Stimulated activated CD4-positive, alpha-beta T cell treated with anti-CD3 and anti-CD28 coated beads, Interleukin-15, amount 100 ng/mL, for 48 hours (primary cell): ENCODE measurements around the gene KCNK17.

Experiments used
- DNase-seq, 2 donors: peaks; one replicate each; pipeline ENCODE4 v3.0.0-alpha.2; 2020; ENCODE audit warnings: low read depth in 2 of 2

Gene KCNK17

GRCh38 chr6:39338397-39338796 is 24.2 kb upstream of the KCNK17 start:
- no peak for DNase-seq

DNA sequence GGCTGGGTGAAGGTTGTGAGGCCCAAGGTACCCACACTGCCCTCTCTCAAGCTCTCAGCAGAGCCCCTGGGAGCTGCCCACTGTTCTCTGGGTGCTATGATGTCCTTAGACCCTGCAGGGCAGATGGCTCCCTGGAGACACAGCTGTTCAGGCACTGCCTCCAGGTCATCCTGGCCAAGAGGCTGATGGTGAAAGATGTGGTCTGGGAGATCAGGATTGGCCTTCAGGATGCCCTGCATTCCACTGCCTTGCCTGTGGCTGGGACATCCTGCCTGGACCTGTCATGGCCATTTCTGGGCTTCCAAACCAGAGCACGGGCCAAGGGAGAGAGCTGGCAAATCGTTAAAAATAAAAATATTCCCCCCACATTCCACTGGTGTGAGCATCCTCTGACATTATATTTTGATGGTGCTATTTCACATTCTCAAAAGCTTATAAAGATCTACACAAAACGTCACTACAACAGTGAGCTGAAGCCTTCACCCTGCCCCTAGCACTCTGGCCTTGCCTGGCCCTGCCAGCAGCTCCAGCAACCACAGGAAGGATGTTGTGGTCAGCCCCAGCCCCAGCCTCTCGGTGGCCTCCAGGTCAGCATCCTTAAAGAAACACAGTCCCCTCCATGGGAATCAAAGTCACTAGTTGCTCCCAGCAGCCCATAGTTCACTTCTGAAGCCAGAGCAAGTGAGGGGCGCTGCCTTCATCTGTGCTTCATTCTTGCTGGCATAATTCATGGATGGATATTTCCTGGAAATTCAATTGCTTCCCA is 21.7 kb upstream of the KCNK17 start:
- no peak for DNase-seq

GRCh38 chr6:39333644-39334438 is 19.6 kb upstream of the KCNK17 start:
- DNase-seq: no peak

- DNase-seq: no peak
Observed at GRCh38 chr6:39330476-39330875, 16.3 kb upstream of the KCNK17 start.

DNA sequence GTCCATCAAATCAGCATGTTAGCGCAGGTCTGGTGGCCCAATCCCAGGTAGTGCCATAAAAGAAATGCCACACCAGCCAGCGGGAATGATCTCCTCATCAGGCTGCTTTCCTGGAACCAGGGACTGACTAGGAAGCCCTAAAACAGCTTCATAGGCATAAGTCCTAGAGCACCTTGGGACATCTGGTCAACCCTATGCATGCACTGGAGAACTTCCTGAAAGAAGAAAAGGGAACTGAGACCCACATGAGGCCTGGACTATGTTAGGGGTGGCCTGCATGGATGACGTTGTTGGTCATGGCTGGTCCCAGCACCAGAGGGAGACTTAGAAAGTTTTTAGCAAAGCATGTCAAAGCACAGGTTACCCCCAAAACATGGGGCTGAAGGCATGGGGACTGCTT is 15.8 kb upstream of the KCNK17 start:
- DNase-seq: no peak

DNA sequence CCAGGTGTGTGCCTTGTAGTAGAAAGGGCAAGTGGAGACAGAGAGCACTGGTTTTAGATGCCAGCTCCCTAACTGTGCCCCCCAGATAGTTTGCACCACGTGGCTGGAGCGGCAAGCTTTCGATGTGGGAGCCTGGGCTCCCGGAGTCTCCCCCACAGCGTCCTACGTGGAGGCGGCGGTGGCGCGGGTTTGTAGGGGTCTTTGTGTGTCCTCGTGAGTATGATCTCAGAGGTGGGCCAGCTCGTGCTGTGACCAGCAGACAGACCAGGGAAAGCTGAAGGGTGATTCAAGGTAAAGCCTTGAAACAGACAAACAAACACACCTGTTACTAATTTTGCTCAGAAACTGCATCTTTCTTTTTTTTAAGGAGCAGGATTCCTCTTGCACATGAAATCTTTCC is 13.8 kb upstream of the KCNK17 start:
- DNase-seq: no peak

DNA sequence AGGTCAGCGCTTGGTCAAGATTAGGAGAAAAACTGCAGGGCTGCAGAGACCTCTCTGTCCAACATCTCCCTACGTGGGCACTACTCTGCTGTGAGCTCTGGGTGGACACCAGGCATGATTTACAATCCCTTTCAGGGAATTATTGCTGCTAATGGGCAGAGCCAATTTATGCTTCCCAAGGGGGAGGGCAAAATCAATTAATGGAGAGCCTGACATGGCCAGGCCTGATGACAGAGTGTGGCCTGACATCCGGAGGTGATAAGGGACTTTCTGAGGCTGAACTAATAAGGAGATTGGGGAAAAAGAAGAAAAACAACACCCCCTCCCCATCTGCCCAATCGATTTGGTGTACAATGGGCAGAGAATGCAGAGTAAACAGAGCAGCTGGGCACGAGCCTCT is 13.3 kb upstream of the KCNK17 start:
- DNase-seq: no peak

DNA sequence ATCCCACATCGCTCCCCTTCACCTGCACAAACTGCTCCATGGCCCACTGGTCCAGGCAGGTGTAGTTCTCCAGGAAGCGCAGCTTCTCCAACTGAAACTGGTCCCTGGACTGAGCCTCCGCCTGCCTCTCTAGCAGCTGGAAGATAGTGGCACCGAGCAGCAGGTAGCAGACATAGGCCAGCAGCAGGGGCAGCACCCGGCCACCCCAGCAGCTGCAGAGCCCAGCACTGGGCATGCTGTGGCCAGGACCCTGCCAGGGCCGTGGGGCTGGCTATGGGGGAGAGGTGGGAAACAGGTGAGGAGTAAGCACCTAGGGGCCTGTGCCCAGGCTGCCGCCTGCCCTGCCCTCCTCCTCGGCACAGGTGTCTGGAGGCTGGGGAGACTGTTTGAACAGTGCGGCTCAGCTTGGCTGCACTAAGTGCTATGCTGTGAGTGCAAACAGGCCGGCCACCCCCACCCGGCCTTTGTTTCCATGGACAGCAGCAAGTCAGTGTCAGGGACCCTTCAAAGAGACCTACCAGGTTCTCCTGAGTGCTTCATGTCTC is 8.2 kb upstream of the KCNK17 start, which contains the start of gene KCNK16:
KCNK16 (minus strand) TSS at position 397 of the 545 bp plus-strand sequence; CDS start at position 235, 162 bp downstream.
- DNase-seq: no peak

- DNase-seq: no peak
Observed at GRCh38 chr6:39321761-39322160, 7.5 kb upstream of the KCNK17 start.

- no peak for DNase-seq
Observed at GRCh38 chr6:39320363-39320984, 6.3 kb upstream of the KCNK17 start.

DNA sequence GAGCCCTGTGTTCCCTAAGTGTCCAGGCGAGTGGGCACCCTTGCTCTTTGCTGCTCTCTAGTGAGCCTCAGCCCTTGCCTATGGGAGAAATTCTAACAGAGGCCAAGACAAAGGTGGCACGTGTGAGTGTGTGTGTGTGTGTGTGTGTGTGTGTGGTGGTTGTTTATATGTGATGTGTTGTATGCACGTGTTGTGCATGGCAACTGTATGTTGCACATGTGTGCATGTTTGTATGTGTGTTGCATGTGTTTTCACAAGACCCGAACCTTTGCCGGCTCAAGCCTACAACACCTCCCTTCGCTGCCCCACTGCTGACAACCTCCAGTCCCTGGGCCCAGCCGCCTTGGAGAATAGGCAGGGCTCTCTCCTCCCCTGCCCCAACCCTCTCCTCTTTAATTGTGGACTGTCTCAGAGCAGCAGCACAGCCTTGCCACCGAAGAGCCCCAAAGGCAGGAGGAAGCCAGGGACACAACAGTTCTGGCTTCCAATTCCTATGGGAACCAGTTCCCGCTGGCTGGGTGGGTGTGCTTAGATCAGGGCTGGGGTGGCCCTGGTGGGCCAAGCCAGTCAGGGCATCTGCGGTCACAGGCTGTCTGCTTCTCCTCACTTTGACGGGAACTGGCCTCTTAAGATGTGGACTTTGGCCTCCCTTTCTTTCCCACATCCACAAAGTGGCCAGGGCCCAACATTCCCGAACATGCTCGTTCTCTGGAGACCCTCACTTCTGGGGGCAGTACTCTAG is 5.6 kb upstream of the KCNK17 start:
- DNase-seq: no peak

GRCh38 chr6:39317256-39317655 is 3.0 kb upstream of the KCNK17 start:
- DNase-seq: no peak

DNA sequence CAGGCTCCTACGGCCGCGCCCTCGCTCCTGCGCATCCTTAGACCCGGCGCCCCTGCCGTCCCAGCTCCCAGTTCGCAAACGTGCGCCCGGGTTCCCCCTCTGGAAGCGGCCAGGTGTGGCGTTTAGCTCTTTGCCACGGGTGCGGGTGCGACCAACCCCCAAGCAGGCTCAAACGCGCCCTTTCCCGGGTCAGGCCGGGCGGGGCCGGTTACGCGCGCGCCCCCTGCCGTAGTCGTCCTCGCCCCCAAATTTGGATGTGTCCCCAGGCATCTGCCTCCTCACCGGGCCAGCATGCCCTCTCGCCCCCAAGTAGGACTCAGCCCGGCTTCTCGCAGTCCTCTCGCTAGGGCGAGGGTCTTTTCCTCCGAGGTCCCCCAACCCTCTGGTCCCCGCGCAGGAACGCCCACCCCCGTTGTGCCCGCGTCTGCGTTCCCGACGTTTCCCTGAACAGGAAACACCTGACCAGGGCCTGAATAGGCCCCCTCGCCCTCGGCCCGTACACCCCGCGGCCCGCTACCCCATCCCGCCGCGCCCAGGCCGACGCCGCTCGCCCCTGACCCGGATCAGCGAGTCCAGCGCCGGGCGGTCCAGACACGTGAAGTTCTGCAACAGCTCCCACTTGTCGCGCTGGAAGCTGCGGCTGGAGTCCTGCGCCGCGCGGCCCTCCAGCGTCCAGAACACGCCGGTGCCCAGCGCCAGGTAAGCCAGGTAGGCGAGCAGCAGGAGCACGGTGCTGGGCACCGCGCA is 520 bp downstream of the KCNK17 start:
- no peak for DNase-seq

GRCh38 chr6:39312912-39313525 is 1.2 kb downstream of the KCNK17 start:
- DNase-seq: no peak

DNA sequence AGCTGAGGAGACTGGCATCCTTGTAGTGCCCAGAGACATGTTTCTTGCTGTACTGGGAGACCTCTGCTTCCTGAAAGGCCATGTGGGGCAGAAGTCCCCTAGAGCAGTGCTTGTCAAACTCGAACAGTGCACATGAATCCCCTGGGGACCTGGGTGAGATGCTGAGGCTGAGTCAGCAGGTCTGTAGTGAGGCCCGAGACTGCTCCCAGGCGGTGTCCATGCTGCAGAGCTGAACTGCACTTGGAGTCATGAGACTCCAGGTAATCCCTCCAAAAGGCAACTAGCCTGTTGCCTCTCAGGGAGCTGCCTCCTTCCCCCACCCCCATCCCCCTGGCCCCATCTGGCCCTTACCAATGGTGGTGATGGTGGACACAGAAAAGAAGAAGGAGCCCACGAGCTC is 3.7 kb downstream of the KCNK17 start:
- DNase-seq: no peak

DNA sequence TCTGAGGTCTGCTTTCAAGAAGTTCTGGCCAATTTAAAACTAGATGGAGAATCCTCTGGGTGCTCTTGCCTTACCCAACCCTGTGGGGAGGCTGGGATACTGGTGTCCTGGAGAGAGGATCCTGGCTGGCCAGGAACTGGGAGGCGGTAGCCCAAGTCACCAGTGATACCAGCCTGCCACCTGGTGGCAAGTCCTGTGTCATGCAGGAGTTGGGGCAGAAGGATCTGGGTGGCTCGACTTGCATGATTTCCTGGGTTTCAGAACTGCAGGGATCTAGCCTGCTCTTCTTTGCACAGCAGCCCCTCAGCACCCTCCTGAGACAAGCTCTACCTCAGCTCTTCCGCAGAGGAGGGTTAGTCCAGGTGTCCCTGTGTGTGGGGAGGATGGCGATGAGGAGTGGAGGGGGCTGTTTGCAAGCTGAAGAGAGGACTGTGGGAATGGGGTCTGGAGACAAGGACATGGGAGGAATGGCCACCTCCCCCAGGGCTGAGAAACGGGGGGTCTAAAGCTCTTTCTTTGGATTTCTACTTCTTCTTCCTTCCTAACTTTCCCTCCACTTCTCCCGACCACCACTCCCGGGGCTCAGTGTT is 4.2 kb downstream of the KCNK17 start:
- peak; percentile 39 to 46 for DNase-seq

GRCh38 chr6:39307462-39307861 is 6.8 kb downstream of the KCNK17 start:
- DNase-seq: no peak

DNA sequence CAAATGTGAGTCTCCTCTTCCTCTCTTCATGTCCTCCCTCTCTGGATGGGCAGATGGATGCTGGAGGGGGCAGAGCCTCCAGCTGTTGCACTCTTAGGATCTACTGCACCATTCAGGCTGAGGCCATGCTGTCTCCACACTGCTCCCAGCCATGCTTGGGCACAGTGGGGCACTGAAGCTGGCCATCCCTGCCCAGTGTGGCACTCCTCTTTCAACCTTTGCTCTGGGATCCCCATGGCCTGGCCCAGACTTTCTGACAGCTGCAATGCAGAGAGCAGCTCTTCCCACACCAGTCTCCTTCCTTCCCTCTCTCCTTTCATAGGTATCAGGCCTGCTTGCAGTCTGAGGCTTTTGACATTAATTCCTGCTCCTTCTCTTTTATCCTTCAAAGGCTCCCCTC is 9.3 kb downstream of the KCNK17 start:
- DNase-seq: no peak

GRCh38 chr6:39303425-39304153 is 10.6 kb downstream of the KCNK17 start:
- DNase-seq: no peak
